ENCODE results near the gene SSH3.

The SSH3 gene

GRCh38 chr11:67295846-67296245 lies 7.5 kb upstream of the SSH3 start:
- no peak for DNase-seq

GRCh38 chr11:67298786-67299185 lies 4.5 kb upstream of the SSH3 start:
- DNase-seq: no peak

- no peak for DNase-seq
Observed at GRCh38 chr11:67299471-67300191, 3.7 kb upstream of the SSH3 start.

GRCh38 chr11:67300256-67300755 lies 3.0 kb upstream of the SSH3 start:
- no peak for DNase-seq

- no peak for DNase-seq
Observed at GRCh38 chr11:67300756-67301312, 2.5 kb upstream of the SSH3 start.

- no peak for DNase-seq
Observed at GRCh38 chr11:67301313-67301921, 1.9 kb upstream of the SSH3 start.

GRCh38 chr11:67301951-67302516 lies 1.3 kb upstream of the SSH3 start:
- DNase-seq: no peak

GRCh38 chr11:67302571-67303131 lies 679 bp upstream of the SSH3 start:
- DNase-seq: no peak

- no peak for DNase-seq
Observed at GRCh38 chr11:67303835-67304411, 593 bp downstream of the SSH3 start.

GRCh38 chr11:67304511-67305113 lies 1.3 kb downstream of the SSH3 start:
- DNase-seq: no peak

- DNase-seq: no peak
Observed at GRCh38 chr11:67306769-67307544, 3.6 kb downstream of the SSH3 start.

GRCh38 chr11:67307545-67308001 lies 4.2 kb downstream of the SSH3 start:
- no peak for DNase-seq

- DNase-seq: no peak
Observed at GRCh38 chr11:67308031-67308866, 4.9 kb downstream of the SSH3 start.

GRCh38 chr11:67309166-67309565 lies 5.8 kb downstream of the SSH3 start:
- no peak for DNase-seq

- DNase-seq: no peak
Observed at GRCh38 chr11:67309661-67310061, 6.3 kb downstream of the SSH3 start.

- no peak for DNase-seq
Observed at GRCh38 chr11:67310246-67311050, 7.1 kb downstream of the SSH3 start.

GRCh38 chr11:67311051-67311555 lies 7.8 kb downstream of the SSH3 start:
- no peak for DNase-seq

GRCh38 chr11:67311556-67312082 lies 8.3 kb downstream of the SSH3 start:
- no peak for DNase-seq

Measured in activated CD4-positive, alpha-beta T cell treated with anti-CD3 and anti-CD28 coated beads for 4 hours (primary cell).